Measurements from ENCODE around the gene ZNF385D.
"Not testable (repeated sequence)": the region's sequence is repeated elsewhere in the genome, so short reads cannot be mapped to it uniquely, and the experiment has no call there.

Gene ZNF385D

DNA sequence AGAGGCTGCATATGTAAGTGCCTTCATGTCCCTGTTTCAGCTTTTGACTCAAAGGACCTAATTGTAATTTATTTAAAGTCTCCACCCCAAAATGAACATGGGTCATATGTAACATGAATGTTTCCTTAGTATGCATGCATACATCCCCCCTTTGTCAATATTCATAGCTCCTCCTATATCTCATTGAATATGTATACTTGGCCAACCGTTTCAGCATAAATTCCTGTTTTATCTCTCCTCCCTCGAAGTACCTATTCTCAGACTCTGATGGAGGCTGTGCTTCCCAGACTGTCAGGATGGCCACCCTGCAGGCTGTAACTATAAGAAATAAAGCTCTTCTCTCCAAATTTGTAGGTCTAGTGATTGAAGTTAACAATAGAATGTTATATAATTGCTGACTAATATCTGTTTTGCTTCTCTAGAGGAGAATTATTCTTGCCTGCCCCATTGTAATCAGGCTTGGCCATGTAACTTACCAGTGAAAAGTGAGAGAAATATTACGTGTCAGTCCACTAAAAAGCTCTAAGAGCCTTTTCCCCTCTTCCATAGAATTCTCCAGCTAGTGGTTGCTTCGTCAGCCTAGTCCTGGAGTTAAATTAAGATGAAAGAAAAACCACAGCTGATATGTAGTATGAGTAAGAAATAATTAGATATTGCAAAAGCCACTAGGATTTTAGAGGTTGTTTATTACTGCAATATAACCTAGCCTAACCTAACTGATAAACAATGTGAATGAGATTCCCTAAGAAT is 245.1 kb downstream of the ZNF385D start:
- no peak for DNase-seq

DNA sequence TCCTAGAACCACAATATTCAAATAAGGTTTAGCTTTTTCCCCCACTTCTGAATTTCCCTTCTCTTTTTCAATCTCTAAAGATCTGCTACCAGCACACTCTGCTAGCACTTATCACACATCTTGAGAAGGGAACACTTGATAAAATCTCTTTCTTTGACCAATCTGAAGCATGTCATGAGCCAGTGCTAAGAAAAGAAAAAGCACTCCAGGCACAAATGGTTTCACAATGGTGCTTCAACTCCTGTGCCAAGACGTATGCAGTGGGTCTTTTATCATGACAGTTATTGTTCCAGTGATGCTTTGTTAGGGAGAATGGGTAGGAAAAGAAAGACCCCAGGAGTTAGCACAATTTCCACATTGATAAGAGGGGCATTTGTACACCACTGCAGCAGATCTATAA is 248.4 kb downstream of the ZNF385D start:
- DNase-seq: no peak

DNA sequence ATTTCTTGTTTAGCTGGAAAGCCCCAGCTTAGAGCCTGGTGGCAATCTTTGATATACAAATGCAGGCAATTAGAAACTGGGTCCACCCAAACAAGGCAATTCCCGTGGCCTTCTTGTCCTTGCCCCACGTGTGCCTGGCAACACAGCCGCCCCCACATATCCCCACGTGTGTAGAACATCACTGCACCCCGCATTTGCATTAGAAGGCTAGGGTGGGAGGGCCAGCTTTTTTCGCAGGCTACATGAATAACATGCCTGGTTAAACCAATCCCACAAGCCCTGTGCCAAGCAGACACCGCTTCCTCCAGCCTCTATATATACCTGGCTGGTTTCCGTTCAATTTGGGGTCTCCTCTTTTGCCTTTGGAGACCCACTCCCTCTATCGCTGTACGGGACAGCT is 250.2 kb downstream of the ZNF385D start:
- DNase-seq: no peak

DNA sequence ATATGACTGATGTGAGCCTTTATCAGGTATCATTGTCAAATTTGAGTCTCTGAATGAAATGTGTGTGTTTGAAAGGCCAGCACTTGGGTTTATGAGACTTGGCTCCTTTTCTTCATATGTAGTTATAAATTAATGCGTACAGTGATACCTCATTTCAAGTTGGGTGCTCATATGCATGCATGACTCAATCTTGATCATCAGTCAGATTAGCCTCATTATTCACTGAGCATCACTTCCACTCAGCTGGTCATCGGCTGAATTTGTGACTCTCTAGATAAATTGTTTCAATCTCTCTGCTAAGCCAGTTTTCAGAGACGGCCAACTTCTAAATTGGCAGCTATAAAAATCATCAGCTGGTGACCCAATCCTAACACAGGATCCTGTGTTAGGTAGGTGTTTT is 260.3 kb downstream of the ZNF385D start:
- not testable (repeated sequence) for DNase-seq

DNA sequence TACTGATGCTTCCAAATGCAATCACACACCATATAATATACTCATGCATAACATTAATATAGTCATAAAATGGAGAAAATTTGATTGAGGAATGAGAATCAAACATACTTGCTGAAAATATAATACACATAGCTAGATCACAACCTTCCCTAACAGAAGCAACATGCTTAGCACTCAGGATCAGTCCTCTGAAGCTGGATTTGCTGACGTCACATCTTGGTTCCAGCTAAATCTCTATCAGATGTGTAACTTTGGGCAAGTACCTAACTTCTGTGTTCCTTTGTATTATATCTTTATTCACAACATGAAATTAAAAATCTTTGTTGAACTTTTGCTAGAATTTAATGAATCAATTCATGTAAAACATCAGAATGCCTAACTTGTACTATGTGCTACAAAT is 263.5 kb downstream of the ZNF385D start:
- no peak for DNase-seq

DNA sequence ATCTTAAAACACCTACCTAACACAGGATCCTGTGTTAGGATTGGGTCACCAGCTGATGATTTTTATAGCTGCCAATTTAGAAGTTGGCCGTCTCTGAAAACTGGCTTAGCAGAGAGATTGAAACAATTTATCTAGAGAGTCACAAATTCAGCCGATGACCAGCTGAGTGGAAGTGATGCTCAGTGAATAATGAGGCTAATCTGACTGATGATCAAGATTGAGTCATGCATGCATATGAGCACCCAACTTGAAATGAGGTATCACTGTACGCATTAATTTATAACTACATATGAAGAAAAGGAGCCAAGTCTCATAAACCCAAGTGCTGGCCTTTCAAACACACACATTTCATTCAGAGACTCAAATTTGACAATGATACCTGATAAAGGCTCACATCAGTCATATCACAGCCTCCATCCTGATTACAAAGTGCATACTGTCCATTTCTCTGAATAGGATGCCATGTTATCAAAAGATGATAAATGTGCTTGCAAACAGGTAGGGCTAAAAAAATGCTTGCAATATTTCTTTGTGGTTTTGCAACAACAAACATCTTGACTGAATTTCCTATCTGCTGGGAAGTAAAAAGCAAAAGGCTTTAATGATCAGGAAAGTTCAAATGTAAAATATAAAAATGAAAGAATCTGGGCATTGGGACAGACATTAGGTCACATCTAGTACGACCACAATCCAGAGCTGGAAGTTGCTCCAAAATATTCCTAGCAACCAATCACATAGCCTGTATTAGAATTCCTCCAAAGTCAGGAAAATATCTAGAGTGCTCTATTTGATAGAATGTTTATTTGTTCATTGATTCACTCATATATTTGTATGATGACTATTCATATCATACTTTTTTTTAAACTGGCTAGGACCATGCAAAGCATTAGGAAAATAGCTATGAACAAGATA is 264.7 kb downstream of the ZNF385D start:
- not testable (repeated sequence) for DNase-seq

DNA sequence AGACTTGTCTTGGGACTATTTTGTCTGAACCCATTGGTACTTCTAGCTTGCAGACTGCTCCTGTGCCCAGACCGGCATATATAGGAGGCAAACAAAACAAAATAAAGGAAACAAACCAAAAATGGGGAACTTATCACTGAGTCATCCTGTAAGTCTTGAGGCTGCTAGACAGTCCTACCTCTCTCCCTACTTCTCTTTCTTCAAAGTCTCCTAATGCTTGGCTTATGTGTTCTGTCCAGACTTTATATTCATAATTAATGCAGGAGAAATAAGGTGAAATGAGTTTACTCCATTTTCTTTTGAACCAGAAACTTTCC is 266.2 kb downstream of the ZNF385D start:
- DNase-seq: no peak

DNA sequence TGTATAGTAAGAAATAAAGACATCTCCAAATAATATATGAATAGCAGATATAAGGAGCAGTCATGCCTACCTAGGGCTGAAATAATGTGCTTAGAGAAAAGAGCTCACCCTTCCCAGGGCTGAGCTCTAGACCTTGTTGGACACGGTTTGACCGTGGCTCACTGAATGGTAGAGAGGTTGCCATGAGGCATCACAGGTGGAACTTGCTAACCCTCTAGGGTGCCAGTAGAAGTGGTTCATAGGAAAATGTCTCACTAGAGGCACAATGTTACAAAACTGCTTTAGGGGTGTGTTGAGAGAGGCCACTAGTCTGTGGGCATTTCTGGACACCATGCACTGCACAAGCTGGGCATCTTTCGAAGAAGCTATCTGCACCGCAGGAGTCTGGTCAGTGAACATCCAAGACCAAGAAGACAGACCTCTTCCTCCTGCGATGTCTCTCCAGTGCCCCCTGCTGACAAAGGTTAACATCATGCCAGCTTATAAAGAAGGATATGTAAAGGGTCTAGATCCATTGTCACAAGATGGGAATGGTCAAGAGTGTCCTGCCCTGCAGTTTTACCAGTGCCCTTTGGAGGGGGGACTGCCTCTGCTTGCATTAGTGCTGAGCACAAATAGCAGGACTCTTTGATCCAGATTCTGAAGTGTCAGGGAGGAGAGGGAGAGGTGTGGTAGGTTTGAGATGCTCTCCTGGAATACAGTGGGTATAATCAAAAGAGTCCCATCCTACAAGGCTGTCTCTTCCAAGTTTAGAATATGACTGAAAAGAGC is 266.8 kb downstream of the ZNF385D start:
- no peak for DNase-seq

DNA sequence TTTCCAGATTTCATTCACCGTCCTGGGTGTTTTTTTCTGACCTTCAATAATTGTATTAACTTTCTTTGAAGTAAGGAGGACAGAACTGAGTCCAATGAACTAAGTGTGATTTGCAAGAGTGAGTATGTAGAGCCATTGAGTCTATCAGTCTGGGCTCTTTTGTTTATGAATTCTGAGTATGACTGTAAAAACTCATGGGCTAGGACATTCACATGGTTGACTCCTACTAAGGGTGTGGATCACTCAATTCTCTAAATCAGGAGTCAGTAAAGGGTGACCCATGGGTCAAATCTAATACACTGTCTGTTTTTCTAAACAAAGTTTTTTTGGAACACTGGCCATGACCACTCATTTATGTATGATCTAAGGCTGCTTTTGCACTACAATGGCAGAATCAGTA is 269.0 kb downstream of the ZNF385D start:
- no peak for DNase-seq

DNA sequence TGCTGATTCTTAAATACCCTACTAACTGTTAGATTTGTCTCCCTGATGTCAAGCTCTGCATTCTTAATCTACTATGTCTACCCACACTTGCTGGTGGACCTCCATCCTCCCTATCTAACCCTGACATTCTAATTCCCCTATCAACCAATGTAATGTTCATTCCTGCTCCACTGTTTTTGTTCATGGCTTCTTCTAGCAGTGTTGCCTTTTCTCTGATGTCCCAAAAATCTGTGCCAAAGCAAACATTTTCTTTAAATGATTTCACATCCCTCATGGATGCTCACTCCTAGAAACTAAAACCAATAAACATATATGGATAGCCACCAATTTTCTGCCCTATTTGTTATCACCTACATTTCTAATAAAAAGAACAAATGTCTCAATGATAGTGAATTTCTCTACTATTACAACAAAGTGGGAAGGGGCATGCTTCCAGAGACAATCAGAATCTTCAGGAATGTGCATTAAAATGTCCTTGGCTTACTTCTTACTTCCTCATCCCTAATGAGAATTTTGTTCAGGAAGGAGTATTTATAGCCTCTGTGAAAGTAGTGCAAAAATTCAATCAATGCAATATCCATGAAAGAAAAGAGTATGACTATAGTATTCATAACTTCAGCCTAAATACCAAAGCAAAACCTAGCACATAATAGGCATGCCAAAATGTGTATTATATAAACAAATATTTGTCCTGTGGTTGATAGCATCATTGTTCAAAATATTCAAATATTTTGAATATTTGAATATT is 273.3 kb downstream of the ZNF385D start:
- no peak for DNase-seq

DNA sequence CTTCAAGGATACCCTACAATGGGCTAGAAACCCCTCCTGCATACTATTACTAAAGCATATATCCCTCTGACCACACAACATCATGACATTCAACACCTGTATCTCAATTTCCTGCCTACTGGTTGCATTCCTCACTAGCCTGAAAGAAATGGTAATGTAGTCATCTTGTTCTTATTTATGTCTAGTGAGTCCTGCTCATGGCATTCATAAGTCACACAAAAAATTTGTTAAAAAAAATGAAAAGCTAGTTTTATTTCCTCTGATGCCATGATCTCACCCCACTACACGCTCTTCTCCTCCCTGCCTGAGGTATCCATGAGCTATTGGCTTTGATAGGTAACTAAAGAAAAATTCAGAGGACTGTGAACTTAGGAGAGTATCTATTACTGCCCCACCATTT is 284.5 kb downstream of the ZNF385D start:
- DNase-seq: no peak

DNA sequence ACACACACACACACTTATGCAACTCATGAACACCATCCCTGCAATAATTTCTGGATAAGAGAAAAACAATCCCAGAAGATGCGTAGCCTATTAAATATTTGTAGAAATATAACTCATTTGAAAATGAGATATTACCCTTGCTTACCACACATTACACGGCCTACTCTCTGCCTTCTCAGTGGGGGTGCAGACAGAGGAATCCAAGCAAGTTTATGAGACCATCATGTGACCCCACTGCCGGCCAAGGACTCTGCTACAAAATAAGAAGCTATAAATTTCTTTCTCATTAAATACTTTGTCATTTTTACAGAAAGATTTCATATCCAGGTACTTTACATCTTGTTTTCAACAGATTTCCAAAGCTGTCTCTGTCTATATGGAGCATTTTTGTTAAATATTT is 286.3 kb downstream of the ZNF385D start:
- no peak for DNase-seq

DNA sequence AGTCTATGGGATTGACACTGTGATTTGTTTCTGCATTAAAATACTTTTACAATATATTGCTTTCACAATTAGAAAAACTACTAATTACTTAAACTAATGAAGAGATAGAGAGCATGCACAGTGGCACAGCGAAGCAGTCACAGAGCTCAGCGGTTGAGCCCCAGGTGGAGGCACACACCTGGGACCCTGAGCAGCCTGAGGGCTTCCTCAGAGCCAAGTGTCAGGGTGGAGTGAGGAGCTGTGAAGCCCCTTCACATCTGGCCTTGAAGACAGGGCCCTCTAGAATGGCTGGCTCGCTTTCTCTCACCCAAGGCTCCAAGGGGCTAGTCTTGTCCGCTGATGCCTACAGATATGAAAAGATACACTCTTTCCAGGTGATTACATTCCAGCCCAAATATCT is 287.7 kb downstream of the ZNF385D start:
- no peak for DNase-seq

DNA sequence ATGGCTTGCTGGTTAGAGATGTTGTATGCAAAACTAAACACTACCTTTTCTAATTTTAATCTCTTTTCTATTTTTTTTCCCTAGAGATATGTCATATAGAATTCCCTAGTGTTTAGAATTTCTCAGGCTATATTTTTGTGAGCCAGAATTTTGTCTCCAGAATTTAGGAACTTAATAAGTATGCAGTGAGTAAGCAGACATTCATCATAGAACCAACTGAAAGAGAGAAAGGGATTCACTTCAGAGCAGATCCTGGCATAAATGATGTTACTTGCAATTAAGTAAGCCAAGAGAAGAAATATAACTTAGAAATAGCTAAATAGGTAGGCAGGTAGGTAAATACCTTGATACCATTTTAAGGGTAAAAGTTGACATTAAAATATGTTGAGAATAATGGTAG is 288.9 kb downstream of the ZNF385D start:
- DNase-seq: no peak

DNA sequence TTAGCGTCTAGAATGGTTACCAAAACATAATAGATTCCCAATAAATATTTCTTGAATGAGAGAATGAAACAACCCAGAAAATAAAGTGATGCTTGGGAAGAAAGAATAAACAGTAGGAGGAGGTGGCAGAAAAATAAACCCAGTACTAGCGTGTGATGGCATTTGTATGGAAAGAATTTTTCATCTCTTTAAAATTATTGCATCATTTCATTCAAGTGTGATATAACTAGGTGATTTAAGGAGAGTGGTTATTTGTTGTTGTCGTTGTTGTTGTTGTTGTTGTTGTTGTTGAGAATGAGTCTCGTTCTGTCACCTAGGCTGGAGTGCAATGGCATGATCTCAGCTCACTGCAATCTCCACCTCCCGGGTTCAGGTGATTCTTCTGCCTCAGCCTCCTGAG is 293.9 kb downstream of the ZNF385D start:
- no peak for DNase-seq

DNA sequence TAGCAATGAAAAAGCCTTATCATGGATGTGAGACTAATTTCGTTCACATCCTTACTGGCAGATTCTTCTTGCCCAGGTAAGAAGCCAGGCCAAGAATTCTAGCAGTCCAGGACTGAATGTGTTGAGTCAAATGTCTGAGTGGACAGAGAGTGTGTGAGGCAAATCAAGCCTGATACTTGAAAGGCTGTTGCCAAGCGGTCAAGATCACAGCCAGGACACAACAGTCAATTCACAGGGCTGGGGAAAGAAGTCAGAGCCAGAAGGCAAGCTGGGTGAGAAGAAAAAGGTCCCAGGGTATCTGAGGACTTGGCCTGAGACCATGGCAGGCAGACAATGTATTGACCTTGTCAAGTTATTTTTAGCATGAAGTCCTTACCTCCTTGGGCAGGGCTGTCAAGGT is 301.3 kb downstream of the ZNF385D start:
- no peak for DNase-seq

DNA sequence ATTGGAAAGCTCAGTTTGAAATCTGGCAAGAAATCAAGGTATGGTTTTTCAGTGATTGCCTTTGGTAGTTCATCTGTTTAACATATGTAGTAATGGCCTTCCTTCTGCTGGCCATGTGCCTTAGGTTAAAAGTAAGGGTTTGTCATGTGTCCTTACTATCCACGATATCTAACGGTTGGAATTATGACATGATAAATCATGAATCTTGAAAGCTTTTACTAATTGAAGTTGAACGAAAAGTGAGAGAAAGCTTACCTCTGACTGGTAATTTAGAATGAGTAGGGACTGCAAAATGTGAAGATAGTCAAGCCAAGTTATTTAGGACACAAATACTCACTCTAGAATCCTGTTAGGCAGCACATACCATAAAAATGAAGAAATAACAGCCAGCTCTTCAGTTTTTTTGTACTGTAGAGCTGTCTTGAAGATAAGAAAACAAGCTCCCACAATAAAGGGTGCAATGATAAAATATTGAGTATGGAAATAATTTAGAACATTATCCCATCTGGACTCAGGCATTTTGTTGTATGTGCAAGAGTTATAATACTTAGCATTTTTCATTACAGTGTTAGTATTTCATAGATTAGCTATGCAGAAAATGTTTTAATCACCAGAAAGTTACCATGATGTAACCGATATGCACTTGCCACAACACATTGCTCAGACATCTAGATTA is 303.4 kb downstream of the ZNF385D start:
- no peak for DNase-seq

DNA sequence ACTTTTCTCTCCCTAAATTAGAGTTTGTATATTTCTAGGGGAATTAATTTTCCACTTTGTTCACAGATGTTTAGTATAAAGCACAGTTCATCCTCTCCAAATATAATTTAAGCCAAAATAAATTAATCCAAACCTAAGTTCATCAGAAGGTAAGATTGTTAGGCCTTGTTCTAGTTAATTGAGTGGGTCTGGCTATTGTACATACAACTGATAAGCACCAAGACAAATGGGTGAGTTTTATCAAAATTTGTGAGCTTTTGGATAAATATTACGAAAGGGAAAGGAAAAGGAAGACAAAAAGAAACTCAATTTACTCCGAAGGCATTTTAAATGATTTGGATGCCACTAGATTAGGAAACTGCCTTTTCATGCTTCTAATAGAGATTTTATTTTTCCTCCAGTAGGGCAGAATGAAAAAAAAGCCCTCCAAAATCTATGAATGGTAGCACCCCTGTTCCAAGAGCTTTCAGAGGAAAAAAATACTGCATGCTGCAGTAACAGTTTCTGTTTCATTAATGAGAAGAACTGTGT is 304.0 kb downstream of the ZNF385D start:
- no peak for DNase-seq

DNA sequence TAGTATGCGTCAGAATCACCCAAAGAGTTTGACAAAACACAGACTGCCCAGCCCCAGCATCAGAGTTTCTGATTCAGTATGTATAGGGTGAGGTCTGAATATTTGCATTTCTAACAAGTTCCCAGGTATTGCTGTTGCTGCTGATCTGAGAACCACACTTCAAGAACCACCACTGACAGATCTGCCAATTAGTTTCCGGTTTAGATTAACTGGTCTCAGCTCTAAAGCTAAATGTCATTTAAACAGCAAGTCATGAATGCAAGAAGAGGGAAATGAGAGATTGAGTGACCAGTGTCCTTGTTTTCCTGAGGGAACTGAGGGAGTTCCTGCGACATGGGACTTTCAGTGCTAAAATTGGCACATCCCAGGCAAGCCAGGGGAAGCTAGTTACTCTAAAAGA is 305.0 kb downstream of the ZNF385D start:
- DNase-seq: no peak

DNA sequence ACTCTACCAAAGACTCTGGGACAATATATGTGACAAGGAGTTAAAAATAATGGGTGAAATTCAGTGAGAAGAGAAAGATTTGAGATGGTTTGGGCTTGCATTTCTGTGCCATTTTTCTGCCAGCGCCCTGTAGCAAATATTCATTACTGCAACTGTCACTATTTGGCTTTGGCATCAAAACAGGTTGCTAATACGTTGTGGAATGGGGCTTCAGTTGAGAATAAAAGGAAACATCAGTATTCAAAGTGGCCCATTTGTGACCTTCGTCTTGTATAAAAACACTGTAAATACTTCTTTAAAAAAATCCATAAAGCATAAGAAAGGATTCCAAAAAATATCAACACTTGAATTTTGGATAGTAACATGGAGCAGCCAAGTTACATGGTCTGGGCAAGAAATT is 309.2 kb downstream of the ZNF385D start:
- no peak for DNase-seq

DNA sequence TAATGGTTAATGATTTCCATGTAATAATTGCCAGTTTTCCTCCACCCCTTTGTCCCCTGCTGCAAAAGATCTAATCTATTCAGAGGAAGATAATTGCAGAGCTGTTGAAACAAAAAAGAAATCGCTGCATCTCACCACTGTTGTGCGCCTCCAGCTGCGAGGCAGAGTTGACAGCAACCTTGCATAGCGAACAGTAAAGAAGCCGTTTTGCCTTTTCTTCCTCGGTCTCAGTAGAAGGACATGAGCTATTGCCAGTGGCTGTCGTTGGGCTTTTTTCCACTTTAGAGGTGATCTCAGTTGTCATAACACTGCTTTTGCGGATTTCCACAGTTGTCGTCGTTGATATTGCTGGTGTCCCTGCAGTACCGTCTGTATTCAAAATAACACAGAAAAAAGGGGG is 314.2 kb downstream of the ZNF385D start:
- no peak for DNase-seq

DNA sequence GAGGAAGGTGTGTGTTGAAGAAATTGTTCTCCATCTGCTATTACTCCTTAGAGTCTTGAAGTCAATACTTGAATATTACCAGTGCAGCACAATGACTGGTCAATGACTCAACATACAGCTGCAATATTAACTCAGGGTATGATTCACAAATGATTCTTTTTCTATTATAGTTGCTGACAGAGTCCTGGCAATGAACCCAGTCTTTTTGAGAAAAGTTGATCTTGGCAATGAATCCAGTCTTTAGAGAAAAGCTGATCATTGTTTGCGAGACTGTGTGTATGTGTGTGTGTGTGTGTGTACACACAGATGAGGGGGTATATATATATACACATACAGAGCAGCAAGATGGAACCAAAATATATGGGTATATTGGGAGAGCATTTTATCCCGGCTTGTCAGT is 315.1 kb downstream of the ZNF385D start:
- DNase-seq: no peak

Measured in activated gamma-delta T cell treated with Interleukin-2 at 50 U/mL for 16 hours (primary cell).